GM19025 (cell line): Measurements from ENCODE around the gene HECTD4.
A peak's percentile ranks its signal among the peaks of the same experiment; 100 is the strongest.
"Not testable (repeated sequence)": the region's sequence is repeated elsewhere in the genome, so short reads cannot be mapped to it uniquely, and the experiment has no call there.

Experiments used
- ATAC-seq: cut with Tn5 transposase; IDR thresholded peaks from one replicate; pipeline ENCODE4 v1.9.1; 2021; ENCODE audit warnings: mild to moderate bottlenecking, low read depth, moderate library complexity; ENCODE audit not compliant: unreplicated experiment

HECTD4 gene

GRCh38 chr12:112133418-112133817 lies 248.8 kb downstream of the HECTD4 start:
- ATAC-seq, result no peak

- ATAC-seq, result no peak
These were observed 250.5 kb downstream of the HECTD4 start for GRCh38 chr12:112131686-112132085.

- ATAC-seq, result no peak
These were observed 251.7 kb downstream of the HECTD4 start for GRCh38 chr12:112130441-112130998.

GRCh38 chr12:112126911-112127310 lies 255.3 kb downstream of the HECTD4 start:
- no peak for ATAC-seq

GRCh38 chr12:112126000-112126438 lies 256.2 kb downstream of the HECTD4 start:
- no peak for ATAC-seq

- peak; percentile 98 for ATAC-seq
These were observed 256.8 kb downstream of the HECTD4 start, which contains the start of gene TRAFD1 for GRCh38 chr12:112125250-112125999. Gene TRAFD1 (plus strand): TSS chr12:112125560. CDS start chr12:112130523, 4,963 bp downstream.

GRCh38 chr12:112124918-112125249 lies 257.3 kb downstream of the HECTD4 start:
- no peak for ATAC-seq

- ATAC-seq, result no peak
These were observed 259.2 kb downstream of the HECTD4 start for GRCh38 chr12:112122823-112123690.

- ATAC-seq, result no peak
These were observed 260.3 kb downstream of the HECTD4 start for GRCh38 chr12:112121780-112122565.

GRCh38 chr12:112117685-112118084 lies 264.5 kb downstream of the HECTD4 start:
- no peak for ATAC-seq

- ATAC-seq, result no peak
These were observed 265.8 kb downstream of the HECTD4 start for GRCh38 chr12:112116232-112117060.

- no peak for ATAC-seq
These were observed 266.8 kb downstream of the HECTD4 start for GRCh38 chr12:112115259-112116045.

- ATAC-seq, result no peak
These were observed 269.7 kb downstream of the HECTD4 start for GRCh38 chr12:112112409-112113133.

- no peak for ATAC-seq
These were observed 270.3 kb downstream of the HECTD4 start for GRCh38 chr12:112111931-112112330.

- ATAC-seq, result not testable (repeated sequence)
These were observed 271.2 kb downstream of the HECTD4 start for GRCh38 chr12:112110787-112111662.
